ENCODE results near the gene LYRM7. TPM values are rescaled to one million over a fixed set of nuclear protein-coding genes. Genes with fewer than 3 reads are reported as not detected.

Gene LYRM7
- total RNA-seq, 1 experiment from 2014 or later: 17.3 TPM

DNA sequence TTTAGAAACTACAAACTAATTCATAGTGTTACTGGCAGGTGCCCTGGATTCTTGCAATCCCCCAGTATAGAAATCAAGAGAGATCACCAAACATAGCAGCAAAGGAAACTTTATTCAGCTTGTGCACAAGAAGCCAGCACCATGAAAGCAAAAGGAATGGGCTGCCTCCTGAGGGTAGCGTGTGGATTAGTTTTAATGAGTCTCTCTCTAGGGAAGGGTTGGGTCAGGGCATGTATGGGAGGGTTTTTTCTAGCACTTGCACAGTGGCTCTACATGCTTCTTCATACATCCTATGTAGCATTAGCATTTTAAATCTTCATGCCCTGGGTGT is 38.4 kb downstream of the LYRM7 start:
- intact Hi-C loops (cut with micrococcal nuclease; ENCODE audit: unreplicated experiment): no loop called here
- BruUV-seq (replicated peaks): no TSS peak
- TF ChIP-seq CTCF (conservative IDR thresholded peaks at IDR 0.05; ENCODE audit: low read depth, low read length) (no peak), EZH2 (IDR thresholded peaks at IDR 0.05; ENCODE audit: borderline replicate concordance, low read depth, low read length, poor library complexity, severe bottlenecking) (no peak)

GRCh38 chr5:131209506-131210150 is 38.9 kb downstream of the LYRM7 start:
- CTCF ChIA-PET: no interaction called here

More for the DNA sequence above, 38.4 kb downstream of the LYRM7 start:
- ChIA-PET POLR2A (ENCODE audit: low non-redundant PET) (no interaction called here), CTCF (no interaction called here)
- no peaks in the 10 kb centered on the region for H3K36me3 ChIP-seq (ENCODE audit: insufficient read depth, low read length, poor library complexity, severe bottlenecking)
- DNase-seq (ENCODE audit: low spot score): no peak
- H3K4me3 ChIP-seq (ENCODE audit: low read depth, low read length, poor library complexity, severe bottlenecking): no peak overlapping the region
- no peak overlapping the region for H3K27ac ChIP-seq (ENCODE audit: low read depth, low read length, poor library complexity, severe bottlenecking)
- no peaks in the 10 kb centered on the region for H3K27me3 ChIP-seq (replicated peaks; ENCODE audit: insufficient read depth, low read depth, low read length, poor library complexity)
- no peaks in the 10 kb centered on the region for H3K4me1 ChIP-seq (ENCODE audit: insufficient read depth, low read length, poor library complexity, severe bottlenecking)
- H3K9me3 ChIP-seq (ENCODE audit: low read depth, low read length, poor library complexity, severe bottlenecking): no peaks in the 10 kb centered on the region

GRCh38 chr5:131210151-131210510 is 39.4 kb downstream of the LYRM7 start:
- Histone ChIP-seq H3K36me3 (ENCODE audit: insufficient read depth, low read length, poor library complexity, severe bottlenecking) (no peaks in the 10 kb centered on the region), H3K4me1 (ENCODE audit: insufficient read depth, low read length, poor library complexity, severe bottlenecking) (no peaks in the 10 kb centered on the region), H3K9me3 (ENCODE audit: low read depth, low read length, poor library complexity, severe bottlenecking) (no peaks in the 10 kb centered on the region), H3K4me3 (ENCODE audit: low read depth, low read length, poor library complexity, severe bottlenecking) (no peak overlapping the region), H3K27me3 (replicated peaks; ENCODE audit: insufficient read depth, low read depth, low read length, poor library complexity) (no peaks in the 10 kb centered on the region), H3K27ac (ENCODE audit: low read depth, low read length, poor library complexity, severe bottlenecking) (no peak overlapping the region)
- DNase-seq (ENCODE audit: low spot score): no peak
- intact Hi-C loops (cut with micrococcal nuclease; ENCODE audit: unreplicated experiment): no loop called here
- BruUV-seq (replicated peaks): no TSS peak
- ChIA-PET POLR2A (ENCODE audit: low non-redundant PET) (no interaction called here), CTCF (no interaction called here)
- TF ChIP-seq CTCF (conservative IDR thresholded peaks at IDR 0.05; ENCODE audit: low read depth, low read length) (no peak), EZH2 (IDR thresholded peaks at IDR 0.05; ENCODE audit: borderline replicate concordance, low read depth, low read length, poor library complexity, severe bottlenecking) (no peak)

More at GRCh38 chr5:131209506-131210150, 38.9 kb downstream of the LYRM7 start:
- POLR2A ChIA-PET (ENCODE audit: low non-redundant PET): no interaction called here
- no TSS peak for BruUV-seq (replicated peaks)
- Histone ChIP-seq H3K27me3 (replicated peaks; ENCODE audit: insufficient read depth, low read depth, low read length, poor library complexity) (no peaks in the 10 kb centered on the region), H3K4me3 (ENCODE audit: low read depth, low read length, poor library complexity, severe bottlenecking) (no peak overlapping the region), H3K36me3 (ENCODE audit: insufficient read depth, low read length, poor library complexity, severe bottlenecking) (no peaks in the 10 kb centered on the region), H3K4me1 (ENCODE audit: insufficient read depth, low read length, poor library complexity, severe bottlenecking) (no peaks in the 10 kb centered on the region), H3K27ac (ENCODE audit: low read depth, low read length, poor library complexity, severe bottlenecking) (no peak overlapping the region), H3K9me3 (ENCODE audit: low read depth, low read length, poor library complexity, severe bottlenecking) (no peaks in the 10 kb centered on the region)
- intact Hi-C loops (cut with micrococcal nuclease; ENCODE audit: unreplicated experiment): no loop called here
- no peak for TF ChIP-seq EZH2 (IDR thresholded peaks at IDR 0.05; ENCODE audit: borderline replicate concordance, low read depth, low read length, poor library complexity, severe bottlenecking)
- TF ChIP-seq CTCF (conservative IDR thresholded peaks at IDR 0.05; ENCODE audit: low read depth, low read length): no peak
- peak; percentile 24 for DNase-seq (ENCODE audit: low spot score)

Measured in A673 (cell line).